Measurements from ENCODE around the gene CALN1.

The CALN1 gene

GRCh38 chr7:72042855-72043254 lies 369.3 kb downstream of the CALN1 start (continued):
- TF ChIP-seq, protein P1, sequence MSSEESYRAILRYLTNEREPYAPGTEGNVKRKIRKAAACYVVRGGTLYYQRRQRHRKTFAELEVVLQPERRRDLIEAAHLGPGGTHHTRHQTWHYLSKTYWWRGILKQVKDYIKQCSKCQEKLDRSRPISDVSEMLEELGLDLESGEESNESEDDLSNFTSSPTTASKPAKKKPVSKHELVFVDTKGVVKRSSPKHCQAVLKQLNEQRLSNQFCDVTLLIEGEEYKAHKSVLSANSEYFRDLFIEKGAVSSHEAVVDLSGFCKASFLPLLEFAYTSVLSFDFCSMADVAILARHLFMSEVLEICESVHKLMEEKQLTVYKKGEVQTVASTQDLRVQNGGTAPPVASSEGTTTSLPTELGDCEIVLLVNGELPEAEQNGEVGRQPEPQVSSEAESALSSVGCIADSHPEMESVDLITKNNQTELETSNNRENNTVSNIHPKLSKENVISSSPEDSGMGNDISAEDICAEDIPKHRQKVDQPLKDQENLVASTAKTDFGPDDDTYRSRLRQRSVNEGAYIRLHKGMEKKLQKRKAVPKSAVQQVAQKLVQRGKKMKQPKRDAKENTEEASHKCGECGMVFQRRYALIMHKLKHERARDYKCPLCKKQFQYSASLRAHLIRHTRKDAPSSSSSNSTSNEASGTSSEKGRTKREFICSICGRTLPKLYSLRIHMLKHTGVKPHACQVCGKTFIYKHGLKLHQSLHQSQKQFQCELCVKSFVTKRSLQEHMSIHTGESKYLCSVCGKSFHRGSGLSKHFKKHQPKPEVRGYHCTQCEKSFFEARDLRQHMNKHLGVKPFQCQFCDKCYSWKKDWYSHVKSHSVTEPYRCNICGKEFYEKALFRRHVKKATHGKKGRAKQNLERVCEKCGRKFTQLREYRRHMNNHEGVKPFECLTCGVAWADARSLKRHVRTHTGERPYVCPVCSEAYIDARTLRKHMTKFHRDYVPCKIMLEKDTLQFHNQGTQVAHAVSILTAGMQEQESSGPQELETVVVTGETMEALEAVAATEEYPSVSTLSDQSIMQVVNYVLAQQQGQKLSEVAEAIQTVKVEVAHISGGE (tag by site-specific recombination; conservative IDR thresholded peaks at IDR 0.05; ENCODE audit: low read depth), result no peak
- no peak for TF ChIP-seq PATZ1 (tag by site-specific recombination; IDR thresholded peaks at IDR 0.05)
- TF ChIP-seq ZNF248 (tag by site-specific recombination; IDR thresholded peaks at IDR 0.05), result no peak
- TF ChIP-seq ZXDB (tag by site-specific recombination; IDR thresholded peaks at IDR 0.05), result no peak
- TF ChIP-seq ZNF121 (tag by site-specific recombination; IDR thresholded peaks at IDR 0.05), result no peak
- no peak for TF ChIP-seq ZBTB20 (tag by site-specific recombination; IDR thresholded peaks at IDR 0.05)
- no peak for TF ChIP-seq ZNF621 (tag by site-specific recombination; IDR thresholded peaks at IDR 0.05)
- no peak for TF ChIP-seq ZNF16 (tag by site-specific recombination; IDR thresholded peaks at IDR 0.05; ENCODE audit: low read depth)
- no peak for TF ChIP-seq ZNF658 (tag by site-specific recombination; IDR thresholded peaks at IDR 0.05)
- no peak for TF ChIP-seq MYNN (tag by site-specific recombination; IDR thresholded peaks at IDR 0.05; ENCODE audit: borderline replicate concordance)
- no peak for TF ChIP-seq ZNF133 (tag by site-specific recombination; IDR thresholded peaks at IDR 0.05)
- no peak for TF ChIP-seq ZNF530 (tag by site-specific recombination; IDR thresholded peaks at IDR 0.05; ENCODE audit: low read depth)
- no peak for TF ChIP-seq ZNF132 (tag by site-specific recombination; IDR thresholded peaks at IDR 0.05; ENCODE audit: borderline replicate concordance)

DNA sequence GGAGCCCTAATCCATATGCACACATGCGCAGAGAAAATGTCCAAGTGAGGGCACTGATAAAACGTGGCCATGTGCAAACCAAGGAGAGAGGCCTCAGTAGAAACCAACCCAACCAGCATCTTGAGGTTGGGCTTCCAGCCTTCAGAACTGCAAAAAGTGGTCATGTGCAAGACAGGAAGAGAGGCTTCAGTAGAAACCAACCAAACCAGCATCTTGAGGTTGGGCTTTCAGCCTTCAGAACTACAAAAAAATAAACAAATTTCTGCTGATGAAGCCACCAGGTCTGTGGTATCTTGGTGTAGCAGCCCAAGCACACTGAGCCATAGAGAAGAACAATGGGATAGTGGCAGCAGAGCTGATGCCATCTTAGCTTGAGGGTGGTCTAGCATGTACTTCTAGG lies 371.5 kb downstream of the CALN1 start:
- POLR2A ChIA-PET, result no interaction called here
- Histone ChIP-seq H3K9me3 (ENCODE audit: control insufficient read depth, insufficient read depth, low read depth, low read length) (no peaks in the 10 kb centered on the region), H3K27ac (ENCODE audit: extremely low read depth, low read depth, low read length) (no peak overlapping the region), H3K4me1 (ENCODE audit: control insufficient read depth, insufficient read depth, low read length) (no peaks in the 10 kb centered on the region), H3K36me3 (ENCODE audit: control insufficient read depth in 2 of 2, insufficient read depth in 1 of 2, low read length in 2 of 2) (no peaks in the 10 kb centered on the region), H3K4me3 (ENCODE audit: low read depth, low read length) (no peak overlapping the region)
- TF ChIP-seq ZNF677 (tag by site-specific recombination; IDR thresholded peaks at IDR 0.05) (no peak), ZNF510 (tag by site-specific recombination; IDR thresholded peaks at IDR 0.05; ENCODE audit: insufficient replicate concordance) (peak; percentile 35)
- CTCF ChIA-PET, result no interaction called here

GRCh38 chr7:72039460-72039859 lies 372.7 kb downstream of the CALN1 start:
- H3K4me3 ChIP-seq (ENCODE audit: low read depth, low read length), result no peak overlapping the region
- ChIA-PET POLR2A (no interaction called here), CTCF (no interaction called here)
- no peaks in the 10 kb centered on the region for H3K4me1 ChIP-seq (ENCODE audit: control insufficient read depth, insufficient read depth, low read length)
- no peak overlapping the region for H3K27ac ChIP-seq (ENCODE audit: extremely low read depth, low read depth, low read length)
- no peaks in the 10 kb centered on the region for H3K36me3 ChIP-seq (ENCODE audit: control insufficient read depth in 2 of 2, insufficient read depth in 1 of 2, low read length in 2 of 2)
- TF ChIP-seq PRDM1 (tag by site-specific recombination; IDR thresholded peaks at IDR 0.05) (no peak), ZBTB7A (tag by site-specific recombination; IDR thresholded peaks at IDR 0.05; ENCODE audit: low read depth) (no peak), ZNF747 (tag by site-specific recombination; IDR thresholded peaks at IDR 0.05) (no peak), ZNF155 (tag by site-specific recombination; IDR thresholded peaks at IDR 0.05) (no peak), ZSCAN30 (tag by site-specific recombination; IDR thresholded peaks at IDR 0.05) (no peak), PRDM6 (tag by site-specific recombination; IDR thresholded peaks at IDR 0.05) (no peak), ZFP69B (tag by site-specific recombination; IDR thresholded peaks at IDR 0.05) (no peak), ZBTB48 (tag by site-specific recombination; IDR thresholded peaks at IDR 0.05) (no peak), GLI4 (tag by site-specific recombination; IDR thresholded peaks at IDR 0.05) (no peak), ZNF214 (tag by site-specific recombination; IDR thresholded peaks at IDR 0.05; ENCODE audit: borderline replicate concordance) (no peak)
- H3K9me3 ChIP-seq (ENCODE audit: control insufficient read depth, insufficient read depth, low read depth, low read length), result no peaks in the 10 kb centered on the region
